Peyer's patch (tissue), 4 donors: ENCODE data around the gene HMMR. TPM values are rescaled to one million over a fixed set of nuclear protein-coding genes. Genes with fewer than 3 reads are reported as not detected.
A peak's percentile ranks its signal among the peaks of the same experiment; 100 is the strongest.

Source experiments
- DNase-seq, 3 donors: peaks; one replicate each; pipeline ENCODE4 v3.0.0-alpha.2; 2017 to 2019
- H3K27ac ChIP-seq, 4 donors: fragments of 200-600 bp; sonication (generic); one replicate each; pipeline ENCODE4 v1.5.1; 2016 to 2019
- H3K27me3 ChIP-seq, 2 donors: fragments of 200-600 bp; sonication (generic); one replicate each; pipeline ENCODE4 v1.5.1; 2019
- H3K36me3 ChIP-seq, 3 donors: fragments of 200-600 bp; sonication (generic); one replicate each; pipeline ENCODE4 v1.5.1; 2016 to 2019
- H3K4me1 ChIP-seq, 4 donors: fragments of 200-600 bp; sonication (generic); one replicate each; pipeline ENCODE4 v1.5.1; 2016 to 2019
- H3K4me3 ChIP-seq, 4 donors: fragments of 200-600 bp; sonication (generic); 1 replicate in 3 of 4; 2 replicates in 1 of 4; pipeline ENCODE4 v1.5.1; 2016 to 2019; ENCODE audit warnings: mild to moderate bottlenecking in 1 of 4
- H3K9me3 ChIP-seq, 4 donors: fragments of 200-600 bp; sonication (generic); one replicate each; pipeline ENCODE4 v1.5.1; 2016 to 2019; ENCODE audit warnings: mild to moderate bottlenecking in 1 of 4
- POLR2A ChIP-seq, 2 donors: fragments of 450-650 bp; IDR thresholded peaks; one replicate each; pipeline ENCODE4 v1.5.1; 2017; ENCODE audit warnings: antibody characterized with exemption in 2 of 2, mild to moderate bottlenecking in 2 of 2, moderate library complexity in 2 of 2
- total RNA-seq, 4 donors: library from RNA; depleted of rRNA; stranded (reverse); fragments of >200 nt; gene quantifications; one replicate each; pipeline ENCODE4 v1.1.0, GENCODE V29; 2016
- TF ChIP-seq, protein P1 (sequence below), 6 experiments: fragments of 450-650 bp in 4 of 6; fragments of 200-600 bp in 2 of 6; sonication (generic) in 1 of 6; IDR thresholded peaks; one replicate each; pipeline ENCODE4 v1.5.1; 2017 to 2019; ENCODE audit warnings: antibody characterized with exemption in 6 of 6, mild to moderate bottlenecking in 3 of 6, moderate library complexity in 1 of 6

HMMR gene
- total RNA-seq, 4 donors from 2014 or later: 1.1 to 3.3 (median 1.9) TPM

GRCh38 chr5:163505049-163505367 is 44.6 kb downstream of the HMMR start:
- H3K27ac ChIP-seq: peak overlapping the region; percentile 91 to 100 (median 98)
- H3K27me3 ChIP-seq: no peaks in the 10 kb centered on the region
- no peaks in the 10 kb centered on the region for H3K9me3 ChIP-seq
- TF ChIP-seq POLR2A (IDR thresholded peaks at IDR 0.05): no peak
- TF ChIP-seq, protein P1, sequence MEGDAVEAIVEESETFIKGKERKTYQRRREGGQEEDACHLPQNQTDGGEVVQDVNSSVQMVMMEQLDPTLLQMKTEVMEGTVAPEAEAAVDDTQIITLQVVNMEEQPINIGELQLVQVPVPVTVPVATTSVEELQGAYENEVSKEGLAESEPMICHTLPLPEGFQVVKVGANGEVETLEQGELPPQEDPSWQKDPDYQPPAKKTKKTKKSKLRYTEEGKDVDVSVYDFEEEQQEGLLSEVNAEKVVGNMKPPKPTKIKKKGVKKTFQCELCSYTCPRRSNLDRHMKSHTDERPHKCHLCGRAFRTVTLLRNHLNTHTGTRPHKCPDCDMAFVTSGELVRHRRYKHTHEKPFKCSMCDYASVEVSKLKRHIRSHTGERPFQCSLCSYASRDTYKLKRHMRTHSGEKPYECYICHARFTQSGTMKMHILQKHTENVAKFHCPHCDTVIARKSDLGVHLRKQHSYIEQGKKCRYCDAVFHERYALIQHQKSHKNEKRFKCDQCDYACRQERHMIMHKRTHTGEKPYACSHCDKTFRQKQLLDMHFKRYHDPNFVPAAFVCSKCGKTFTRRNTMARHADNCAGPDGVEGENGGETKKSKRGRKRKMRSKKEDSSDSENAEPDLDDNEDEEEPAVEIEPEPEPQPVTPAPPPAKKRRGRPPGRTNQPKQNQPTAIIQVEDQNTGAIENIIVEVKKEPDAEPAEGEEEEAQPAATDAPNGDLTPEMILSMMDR (IDR thresholded peaks at IDR 0.05): no peak
- H3K36me3 ChIP-seq: no peaks in the 10 kb centered on the region
- peaks cover 0 to 25% (median 12%) of the 10 kb centered on the region in 4 donors for H3K4me1 ChIP-seq
- H3K4me3 ChIP-seq: peak overlapping the region; percentile 58 to 94 (median 78)
- DNase-seq: peak in 1 of 3 donors; percentile 54

DNA sequence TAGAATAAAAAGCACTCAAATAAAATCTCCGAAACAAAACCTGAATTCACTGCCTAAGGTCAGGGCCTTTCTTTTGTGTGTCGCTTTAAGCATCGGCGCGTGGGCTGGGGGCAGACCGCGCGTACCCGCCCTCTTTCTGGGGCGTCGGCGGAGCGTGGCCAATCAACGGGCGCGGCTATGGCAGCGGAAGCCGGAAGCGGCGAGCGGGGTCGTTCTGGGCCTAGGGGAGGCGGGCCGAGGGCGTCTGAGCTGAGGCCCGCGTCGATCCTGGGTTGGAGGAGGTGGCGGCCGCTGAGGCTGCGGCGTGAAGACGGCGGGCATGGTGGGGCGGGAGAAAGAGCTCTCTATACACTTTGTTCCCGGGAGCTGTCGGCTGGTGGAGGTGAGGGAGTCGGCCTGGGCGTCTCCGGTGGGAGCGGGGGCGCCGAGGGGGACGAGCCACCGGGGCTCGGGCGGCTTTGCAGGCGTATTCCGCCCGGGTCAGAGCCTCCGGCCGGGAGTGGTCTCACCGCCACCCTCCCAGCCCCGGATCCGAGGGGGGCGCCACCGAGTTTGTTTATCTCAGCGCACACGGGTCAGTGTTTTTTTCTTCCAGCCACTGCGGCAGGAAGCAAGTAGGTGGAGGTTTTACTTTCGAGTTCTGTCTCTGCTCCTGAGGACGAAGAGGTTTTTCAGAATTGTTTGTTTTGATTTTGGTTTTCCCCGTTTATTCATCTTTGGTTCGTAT is 45.1 kb downstream of the HMMR start, which contains the start of gene MAT2B:
MAT2B (plus strand) TSS at position 252 of the 727 bp plus-strand sequence; CDS start at position 320, 68 bp downstream.
- peak; percentile 94 to 98 (median 98) for DNase-seq
- TF ChIP-seq, protein P1 (IDR thresholded peaks at IDR 0.05): peak in 5 of 6 experiments; percentile 27 to 52 (median 47)
- TF ChIP-seq POLR2A (IDR thresholded peaks at IDR 0.05): peak; percentile 95 to 97
- Histone ChIP-seq H3K27me3 (no peaks in the 10 kb centered on the region), H3K36me3 (no peaks in the 10 kb centered on the region), H3K4me1 (peaks cover 0 to 30% (median 12%) of the 10 kb centered on the region in 4 donors), H3K4me3 (peak within 1 kb of the TSS; percentile 58 to 94 (median 78)), H3K27ac (peak within 1 kb of the TSS; percentile 91 to 100 (median 98)), H3K9me3 (no peaks in the 10 kb centered on the region)

DNA sequence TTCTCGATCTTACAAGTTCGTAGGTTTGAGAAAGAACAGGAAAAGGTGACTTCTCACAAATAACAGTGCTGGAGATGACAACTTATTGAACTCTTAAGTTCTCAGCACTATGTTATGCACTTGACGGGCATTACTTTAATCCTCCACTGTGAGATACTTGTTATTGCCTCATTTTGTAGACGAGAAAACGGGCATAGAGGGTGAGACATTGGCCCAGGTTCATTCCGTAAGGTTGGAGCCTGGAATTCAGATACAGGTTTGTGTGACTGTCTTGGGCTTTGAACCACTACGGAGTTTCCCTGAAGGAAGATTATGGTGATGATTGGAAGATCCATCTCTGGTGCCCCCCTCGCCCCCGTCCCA is 45.6 kb downstream of the HMMR start:
- no peaks in the 10 kb centered on the region for H3K27me3 ChIP-seq
- peak overlapping the region; percentile 58 to 94 (median 78) for H3K4me3 ChIP-seq
- peaks cover 0 to 36% (median 12%) of the 10 kb centered on the region in 4 donors for H3K4me1 ChIP-seq
- no peaks in the 10 kb centered on the region for H3K9me3 ChIP-seq
- H3K36me3 ChIP-seq: no peaks in the 10 kb centered on the region
- H3K27ac ChIP-seq: peak overlapping the region; percentile 91 to 100 (median 98)
- no peak for TF ChIP-seq POLR2A (IDR thresholded peaks at IDR 0.05)
- TF ChIP-seq, protein P1 (IDR thresholded peaks at IDR 0.05): no peak
- no peak for DNase-seq

GRCh38 chr5:163506726-163507125 is 46.3 kb downstream of the HMMR start:
- H3K4me1 ChIP-seq: peaks cover 0 to 37% (median 12%) of the 10 kb centered on the region in 4 donors
- DNase-seq: no peak
- H3K27ac ChIP-seq: peak overlapping the region; percentile 91 to 100 (median 98)
- H3K4me3 ChIP-seq: peak overlapping the region; percentile 58 to 94 (median 78)
- TF ChIP-seq, protein P1 (IDR thresholded peaks at IDR 0.05): no peak
- no peak for TF ChIP-seq POLR2A (IDR thresholded peaks at IDR 0.05)
- H3K36me3 ChIP-seq: peaks cover 0 to under 1% (median 0%) of the 10 kb centered on the region in 3 donors
- H3K27me3 ChIP-seq: no peaks in the 10 kb centered on the region
- no peaks in the 10 kb centered on the region for H3K9me3 ChIP-seq

DNA sequence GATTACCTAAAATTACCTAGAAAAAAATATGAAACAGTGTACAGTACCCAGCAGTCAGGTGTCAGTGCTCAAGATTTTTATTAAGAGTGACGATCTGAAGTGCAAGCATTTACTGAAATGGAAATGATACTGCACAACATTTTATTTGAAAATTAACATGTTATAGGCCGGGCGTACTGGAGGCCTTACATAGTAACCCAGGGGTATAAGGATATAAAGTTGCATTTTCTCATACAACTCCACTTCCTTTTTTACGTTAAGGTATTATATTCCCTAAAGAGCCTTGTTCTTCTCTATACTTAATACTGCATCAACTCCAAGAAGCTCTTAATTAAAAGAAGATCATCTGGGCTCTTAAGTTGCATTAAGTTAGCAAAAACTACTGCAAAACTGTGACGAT is 48.3 kb downstream of the HMMR start:
- no peaks in the 10 kb centered on the region for H3K9me3 ChIP-seq
- peaks cover 0 to 37% (median 12%) of the 10 kb centered on the region in 4 donors for H3K4me1 ChIP-seq
- peak overlapping the region in 3 of 4 donors; percentile 6 to 94 (median 31) for H3K4me3 ChIP-seq
- H3K36me3 ChIP-seq: peaks cover 0 to 21% (median 0%) of the 10 kb centered on the region in 3 donors
- peak overlapping the region; percentile 78 to 100 (median 98) for H3K27ac ChIP-seq
- no peak for TF ChIP-seq POLR2A (IDR thresholded peaks at IDR 0.05)
- TF ChIP-seq, protein P1 (IDR thresholded peaks at IDR 0.05): no peak
- DNase-seq: no peak
- H3K27me3 ChIP-seq: no peaks in the 10 kb centered on the region
